Anterior cingulate cortex (tissue), 58 donors: ENCODE results near the gene DHX16.

Experiments used
- DNase-seq, 58 donors: peaks; one replicate each; lab custom pipeline; 2025; lab: John Stamatoyannopoulos, UW

Gene DHX16

GRCh38 chr6:30612687-30613248 lies 60.0 kb downstream of the DHX16 start:
- DNase-seq: no peak

GRCh38 chr6:30612213-30612612 lies 60.6 kb downstream of the DHX16 start:
- DNase-seq: no peak

- no peak for DNase-seq
Observed at GRCh38 chr6:30611856-30612194, 61.0 kb downstream of the DHX16 start.

- no peak for DNase-seq
Observed at GRCh38 chr6:30611150-30611855, 61.5 kb downstream of the DHX16 start.

GRCh38 chr6:30610065-30610464 lies 62.7 kb downstream of the DHX16 start:
- no peak for DNase-seq

GRCh38 chr6:30603961-30604360 lies 68.8 kb downstream of the DHX16 start:
- no peak for DNase-seq
